HepG2 (cell line): ENCODE results near the gene SLC5A4. TPM values are rescaled to one million over a fixed set of nuclear protein-coding genes. Genes with fewer than 3 reads are reported as not detected.

Experiments used
- ATF1 ChIP-seq: IDR thresholded peaks from 2 replicates; pipeline ENCODE4 v1.6.1; 2016; ENCODE audit warnings: mild to moderate bottlenecking, control low read depth
- CERS6 ChIP-seq: sonication (generic); formaldehyde crosslinking; IDR thresholded peaks from 2 replicates; pipeline ENCODE4 v1.5.0; 2020; ENCODE audit warnings: missing genetic modification reagents
- DRAP1 ChIP-seq: IDR thresholded peaks from 2 replicates; pipeline ENCODE4 v1.6.1; 2016; ENCODE audit warnings: missing genetic modification reagents, missing compliant biosample characterization
- GABPB1 ChIP-seq: IDR thresholded peaks from 2 replicates; pipeline ENCODE4 v1.6.1; 2016; ENCODE audit warnings: mild to moderate bottlenecking, missing genetic modification reagents, moderate library complexity, missing compliant biosample characterization
- HNF1B ChIP-seq: sonication (generic); formaldehyde crosslinking; IDR thresholded peaks from 2 replicates; pipeline ENCODE4 v1.5.1; 2020; ENCODE audit warnings: mild to moderate bottlenecking, moderate library complexity, missing genetic modification reagents
- IRF9 ChIP-seq: sonication (generic); formaldehyde crosslinking; IDR thresholded peaks from 2 replicates; pipeline ENCODE4 v1.8.0; 2022; ENCODE audit warnings: missing genetic modification reagents, mild to moderate bottlenecking, borderline replicate concordance
- JDP2 ChIP-seq: sonication (generic); formaldehyde crosslinking; IDR thresholded peaks from 2 replicates; pipeline ENCODE4 v1.8.1; 2022; ENCODE audit warnings: missing genetic modification reagents, borderline replicate concordance
- MTA3 ChIP-seq: sonication (generic); formaldehyde crosslinking; IDR thresholded peaks from 2 replicates; pipeline ENCODE4 v1.4.0; 2020; ENCODE audit warnings: missing genetic modification reagents
- POLR2G ChIP-seq: fragments of 200-400 bp; formaldehyde crosslinking; IDR thresholded peaks from 2 replicates; pipeline ENCODE4 v1.6.1; 2018; ENCODE audit warnings: mild to moderate bottlenecking, low read depth, low read length, moderate library complexity
- PRDM10 ChIP-seq: sonication (generic); formaldehyde crosslinking; IDR thresholded peaks from 2 replicates; pipeline ENCODE4 v1.4.0; 2020; ENCODE audit warnings: low read depth, missing genetic modification reagents
- RAD21 ChIP-seq: fragments of 450-650 bp; formaldehyde crosslinking; IDR thresholded peaks from 2 replicates; pipeline ENCODE4 v1.5.0; 2020; ENCODE audit warnings: mild to moderate bottlenecking
- SOX5 ChIP-seq: IDR thresholded peaks from 2 replicates; pipeline ENCODE4 v1.6.1; 2016; ENCODE audit warnings: borderline replicate concordance
- ZBTB4 ChIP-seq: sonication (generic); formaldehyde crosslinking; IDR thresholded peaks from 2 replicates; pipeline ENCODE4 v1.4.0; 2020; ENCODE audit warnings: missing genetic modification reagents, mild to moderate bottlenecking, borderline replicate concordance
- ZNF121 ChIP-seq: sonication (generic); formaldehyde crosslinking; IDR thresholded peaks from 2 replicates; pipeline ENCODE4 v1.5.0; 2020; ENCODE audit warnings: mild to moderate bottlenecking, missing genetic modification reagents
- ZNF263 ChIP-seq: sonication (generic); formaldehyde crosslinking; IDR thresholded peaks from 2 replicates; pipeline ENCODE4 v1.4.0; 2020; ENCODE audit warnings: missing genetic modification reagents
- ZNF549 ChIP-seq: sonication (generic); formaldehyde crosslinking; IDR thresholded peaks from 2 replicates; pipeline ENCODE4 v1.5.0; 2020; ENCODE audit warnings: missing genetic modification reagents
- ZNF557 ChIP-seq: sonication (generic); formaldehyde crosslinking; IDR thresholded peaks from 2 replicates; pipeline ENCODE4 v1.4.0; 2020; ENCODE audit warnings: missing genetic modification reagents
- ZNF589 ChIP-seq: sonication (generic); formaldehyde crosslinking; conservative IDR thresholded peaks from 2 replicates; pipeline ENCODE4 v1.8.0; 2022; ENCODE audit warnings: mild to moderate bottlenecking, moderate library complexity, missing genetic modification reagents
- ZNF784 ChIP-seq: sonication (generic); formaldehyde crosslinking; IDR thresholded peaks from 2 replicates; pipeline ENCODE4 v1.5.1; 2020; ENCODE audit warnings: missing genetic modification reagents, mild to moderate bottlenecking, borderline replicate concordance
- polyA plus RNA-seq, 8 experiments: library from polyadenylated mRNA; depleted of rRNA in 3 of 8; stranded (reverse) in 7 of 8; unstranded in 1 of 8; fragments of >200 nt; fragmentation: Illumina TruSeq in 4 of 8; extraction: Trizol in 4 of 8; gene quantifications; 2 replicates each; pipeline versions ENCODE4 v1.2.1 to v1.2.3, GENCODE V29; 2011 to 2016; ENCODE audit warnings: low read depth in 4 of 8, missing spikeins in 1 of 8, mixed read lengths in 1 of 8; ENCODE audit not compliant: insufficient read depth in 1 of 8
- total RNA-seq, 5 experiments: library from RNA; depleted of rRNA; stranded (reverse); fragments of >200 nt; fragmentation: Illumina TruSeq; extraction: Trizol; gene quantifications; 2 replicates each; pipeline ENCODE4 v1.2.3, GENCODE V29; 2016; ENCODE audit warnings: low read depth in 1 of 5

SLC5A4 gene
- total and polyA plus RNA-seq, 2 of the 13 experiments (the other 11 are each of a cell fraction or from before 2014, with no cell fraction given), result not detected

- TF ChIP-seq ZNF263 (CRISPR knock-in tag), result no peak
- TF ChIP-seq IRF9 (CRISPR knock-in tag), result no peak
- TF ChIP-seq ZNF589, result no peak
- no peak for TF ChIP-seq JDP2 (CRISPR knock-in tag)
- 0 out of 2 replicates have a peak, but pooled peaks have one; percentile 44 for TF ChIP-seq HNF1B
- no peak for TF ChIP-seq ZNF549 (CRISPR knock-in tag)
- TF ChIP-seq ATF1 (CRISPR knock-in tag), result no peak
- no peak for TF ChIP-seq DRAP1
- TF ChIP-seq PRDM10, result no peak
- no peak for TF ChIP-seq GABPB1
- peak; percentile 65; the same call in 1 of the 2 replicates for TF ChIP-seq SOX5 (CRISPR knock-in tag)
- no peak for TF ChIP-seq ZNF784 (CRISPR knock-in tag)
- TF ChIP-seq CERS6 (CRISPR knock-in tag), result no peak
- TF ChIP-seq POLR2G, result no peak
- peak; percentile 45; the same call in 1 of the 2 replicates for TF ChIP-seq ZNF121 (CRISPR knock-in tag)
- no peak for TF ChIP-seq ZBTB4 (CRISPR knock-in tag)
- no peak for TF ChIP-seq RAD21 (CRISPR knock-in tag)
- no peak for TF ChIP-seq ZNF557 (CRISPR knock-in tag)
- TF ChIP-seq MTA3 (CRISPR knock-in tag), result no peak
Observed at GRCh38 chr22:32245042-32245441, 10.1 kb downstream of the SLC5A4 start (continued).
